ELF-1 (cell line): ENCODE results near the gene SLC25A5.
"Not testable (repeated sequence)": the region's sequence is repeated elsewhere in the genome, so short reads cannot be mapped to it uniquely, and the experiment has no call there.

ENCODE experiments used
- DNase-seq: peaks from one replicate; pipeline ENCODE4 v3.0.0-alpha.2; 2016; ENCODE audit warnings: low read depth, low spot score

The SLC25A5 gene

GRCh38 chrX:119467842-119468550 lies at the start of gene SLC25A5:
SLC25A5 (plus strand) TSS chrX:119468444; CDS start chrX:119468516, 72 bp downstream.
- DNase-seq, result peak; percentile 98

GRCh38 chrX:119419146-119419545 lies 49.1 kb upstream of the SLC25A5 start:
- no peak for DNase-seq

- no peak for DNase-seq
Measured at GRCh38 chrX:119419898-119420297, 48.3 kb upstream of the SLC25A5 start.

GRCh38 chrX:119421016-119421705 lies 47.1 kb upstream of the SLC25A5 start:
- no peak for DNase-seq

- DNase-seq, result no peak
Measured at GRCh38 chrX:119423631-119424030, 44.6 kb upstream of the SLC25A5 start.

- no peak for DNase-seq
Measured at GRCh38 chrX:119424999-119425398, 43.2 kb upstream of the SLC25A5 start.

GRCh38 chrX:119427024-119427794 lies 41.0 kb upstream of the SLC25A5 start:
- no peak for DNase-seq

- DNase-seq, result no peak
Measured at GRCh38 chrX:119427795-119428185, 40.5 kb upstream of the SLC25A5 start.

- DNase-seq, result no peak
Measured at GRCh38 chrX:119429471-119429870, 38.8 kb upstream of the SLC25A5 start.

- DNase-seq, result not testable (repeated sequence)
Measured at GRCh38 chrX:119441295-119441694, 26.9 kb upstream of the SLC25A5 start.

- no peak for DNase-seq
Measured at GRCh38 chrX:119442286-119442685, 26.0 kb upstream of the SLC25A5 start.

- no peak for DNase-seq
Measured at GRCh38 chrX:119453202-119453601, 15.0 kb upstream of the SLC25A5 start.

- no peak for DNase-seq
Measured at GRCh38 chrX:119455264-119455663, 13.0 kb upstream of the SLC25A5 start.

- DNase-seq, result no peak
Measured at GRCh38 chrX:119459181-119459580, 9.1 kb upstream of the SLC25A5 start.

- no peak for DNase-seq
Measured at GRCh38 chrX:119465555-119465954, 2.7 kb upstream of the SLC25A5 start.

GRCh38 chrX:119466970-119467369 lies 1.3 kb upstream of the SLC25A5 start:
- no peak for DNase-seq

- no peak for DNase-seq
Measured at GRCh38 chrX:119467433-119467832, 811 bp upstream of the SLC25A5 start.

- DNase-seq, result peak; percentile 96
Measured at GRCh38 chrX:119468551-119469312, 488 bp downstream of the SLC25A5 start.

GRCh38 chrX:119469313-119469635 lies 1.0 kb downstream of the SLC25A5 start:
- no peak for DNase-seq

GRCh38 chrX:119474615-119475388 lies 6.6 kb downstream of the SLC25A5 start:
- DNase-seq, result no peak
